ENCODE results near the gene SETD9. TPM values are rescaled to one million over a fixed set of nuclear protein-coding genes. Genes with fewer than 3 reads are reported as not detected.

SETD9 gene
- total RNA-seq, 1 donor = 11.2 TPM

DNA sequence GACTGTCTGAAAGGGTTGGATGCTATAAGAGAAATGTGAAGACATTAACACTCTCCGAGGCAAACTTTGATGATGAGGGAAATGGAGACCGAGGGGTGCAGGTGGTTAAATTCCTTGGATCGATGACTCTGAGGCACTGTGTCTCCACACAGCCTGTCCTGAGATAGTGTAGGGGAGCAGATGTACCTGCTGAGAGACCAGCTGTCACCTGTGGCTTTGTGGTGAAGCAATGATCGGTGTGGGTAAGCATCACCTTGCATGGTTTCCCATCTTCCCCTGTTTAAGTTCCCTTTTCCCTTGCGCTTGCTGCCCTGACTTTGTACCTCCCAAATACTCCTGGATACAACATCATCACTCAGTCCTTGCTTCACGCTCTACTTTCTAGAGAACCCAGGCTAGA, 52.4 kb downstream of the SETD9 start:
- Histone ChIP-seq H2AFZ (ENCODE audit: low read length) (no peak overlapping the region), H3K27ac (ENCODE audit: low read depth, low read length) (no peak overlapping the region), H3K79me2 (ENCODE audit: insufficient read depth, low read length) (no peaks in the 10 kb centered on the region), H3K27me3 (ENCODE audit: insufficient read depth, low read length) (peaks cover 19% of the 10 kb centered on the region), H3K4me2 (ENCODE audit: insufficient read depth, low read length) (no peak overlapping the region), H4K20me1 (ENCODE audit: insufficient read depth, low read length) (no peaks in the 10 kb centered on the region), H3K4me1 (ENCODE audit: insufficient read depth, low read length) (no peaks in the 10 kb centered on the region), H3K9me3 (ENCODE audit: low read depth, low read length) (no peaks in the 10 kb centered on the region), H3K36me3 (ENCODE audit: insufficient read depth, low read length) (no peaks in the 10 kb centered on the region), H3K4me3 (ENCODE audit: insufficient read depth, low read length) (no peak overlapping the region)
- no peak for DNase-seq (ENCODE audit: insufficient read length, low spot score, missing footprints)
- TF ChIP-seq, protein P1, sequence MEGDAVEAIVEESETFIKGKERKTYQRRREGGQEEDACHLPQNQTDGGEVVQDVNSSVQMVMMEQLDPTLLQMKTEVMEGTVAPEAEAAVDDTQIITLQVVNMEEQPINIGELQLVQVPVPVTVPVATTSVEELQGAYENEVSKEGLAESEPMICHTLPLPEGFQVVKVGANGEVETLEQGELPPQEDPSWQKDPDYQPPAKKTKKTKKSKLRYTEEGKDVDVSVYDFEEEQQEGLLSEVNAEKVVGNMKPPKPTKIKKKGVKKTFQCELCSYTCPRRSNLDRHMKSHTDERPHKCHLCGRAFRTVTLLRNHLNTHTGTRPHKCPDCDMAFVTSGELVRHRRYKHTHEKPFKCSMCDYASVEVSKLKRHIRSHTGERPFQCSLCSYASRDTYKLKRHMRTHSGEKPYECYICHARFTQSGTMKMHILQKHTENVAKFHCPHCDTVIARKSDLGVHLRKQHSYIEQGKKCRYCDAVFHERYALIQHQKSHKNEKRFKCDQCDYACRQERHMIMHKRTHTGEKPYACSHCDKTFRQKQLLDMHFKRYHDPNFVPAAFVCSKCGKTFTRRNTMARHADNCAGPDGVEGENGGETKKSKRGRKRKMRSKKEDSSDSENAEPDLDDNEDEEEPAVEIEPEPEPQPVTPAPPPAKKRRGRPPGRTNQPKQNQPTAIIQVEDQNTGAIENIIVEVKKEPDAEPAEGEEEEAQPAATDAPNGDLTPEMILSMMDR (IDR thresholded peaks at IDR 0.05; ENCODE audit: extremely low read depth, low read depth, low read length) = no peak

DNA sequence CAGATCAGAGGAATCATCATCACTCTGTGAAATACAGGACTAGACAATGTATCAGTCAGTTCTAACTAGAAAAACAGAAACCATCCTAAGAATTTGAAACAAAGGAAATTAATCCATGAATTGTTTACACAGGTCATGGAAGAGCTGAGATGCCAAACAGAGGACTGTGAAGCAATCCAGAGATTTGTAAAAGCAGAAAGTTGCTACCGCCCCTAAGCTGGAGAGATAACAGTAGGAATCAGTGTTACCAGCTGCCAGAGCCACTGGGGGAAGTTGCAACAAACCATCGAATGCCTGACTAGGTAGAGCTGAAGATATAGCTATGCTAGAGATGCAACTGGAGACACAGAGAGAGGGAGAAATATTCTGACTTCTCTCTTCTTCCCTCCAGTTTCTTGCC, 52.9 kb downstream of the SETD9 start:
- H3K4me3 ChIP-seq (ENCODE audit: insufficient read depth, low read length) = no peak overlapping the region
- H3K79me2 ChIP-seq (ENCODE audit: insufficient read depth, low read length) = no peaks in the 10 kb centered on the region
- H3K27me3 ChIP-seq (ENCODE audit: insufficient read depth, low read length) = peaks cover 16% of the 10 kb centered on the region
- H3K36me3 ChIP-seq (ENCODE audit: insufficient read depth, low read length) = no peaks in the 10 kb centered on the region
- H4K20me1 ChIP-seq (ENCODE audit: insufficient read depth, low read length) = no peaks in the 10 kb centered on the region
- H3K4me1 ChIP-seq (ENCODE audit: insufficient read depth, low read length) = no peaks in the 10 kb centered on the region
- DNase-seq (ENCODE audit: insufficient read length, low spot score, missing footprints) = no peak
- TF ChIP-seq, protein P1 (IDR thresholded peaks at IDR 0.05; ENCODE audit: extremely low read depth, low read depth, low read length) = no peak
- no peak overlapping the region for H2AFZ ChIP-seq (ENCODE audit: low read length)
- H3K4me2 ChIP-seq (ENCODE audit: insufficient read depth, low read length) = no peak overlapping the region
- H3K9me3 ChIP-seq (ENCODE audit: low read depth, low read length) = no peaks in the 10 kb centered on the region
- H3K27ac ChIP-seq (ENCODE audit: low read depth, low read length) = no peak overlapping the region

DNA sequence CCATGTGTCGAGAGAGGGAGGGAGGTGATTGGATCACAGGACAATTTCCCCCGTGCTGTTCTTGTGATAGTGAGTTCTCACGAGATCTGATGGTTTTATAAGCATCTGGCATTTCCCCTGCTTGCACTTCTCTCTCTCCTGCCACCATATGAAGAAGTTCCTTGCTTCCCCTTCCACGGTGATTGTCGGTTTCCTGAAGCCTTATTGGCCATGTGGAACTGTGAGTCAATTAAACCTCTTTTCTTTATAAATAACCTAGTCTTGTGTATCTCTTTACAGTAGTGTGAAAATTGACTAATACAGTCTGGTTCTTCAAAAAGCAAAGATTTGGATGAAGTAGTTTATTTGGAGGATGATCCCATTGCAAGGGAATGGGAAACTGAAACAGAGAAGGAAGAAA, 53.9 kb downstream of the SETD9 start:
- peaks cover 18% of the 10 kb centered on the region for H3K27me3 ChIP-seq (ENCODE audit: insufficient read depth, low read length)

DNA sequence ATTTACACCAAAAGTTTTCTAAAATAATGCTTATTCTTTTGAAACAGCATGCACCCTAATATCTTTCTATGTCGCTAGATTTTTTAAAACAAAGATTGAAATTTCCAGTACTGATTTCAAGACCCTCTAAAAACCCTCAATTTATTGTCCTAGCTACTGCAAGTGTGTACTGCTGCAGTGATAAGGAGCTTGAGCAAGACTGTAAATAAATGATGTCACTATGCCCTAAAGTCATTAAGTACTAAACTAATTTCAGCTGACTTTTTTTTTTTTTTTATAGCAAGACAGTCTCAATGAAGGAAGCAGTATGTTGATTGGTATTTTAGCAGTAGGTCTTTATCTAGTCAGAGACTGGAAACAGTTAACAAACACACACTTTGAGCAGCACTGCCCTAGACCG, 54.8 kb downstream of the SETD9 start:
- Histone ChIP-seq H3K9me3 (ENCODE audit: low read depth, low read length) (no peaks in the 10 kb centered on the region), H3K4me3 (ENCODE audit: insufficient read depth, low read length) (no peak overlapping the region), H3K4me2 (ENCODE audit: insufficient read depth, low read length) (no peak overlapping the region), H4K20me1 (ENCODE audit: insufficient read depth, low read length) (no peaks in the 10 kb centered on the region), H3K27me3 (ENCODE audit: insufficient read depth, low read length) (peaks cover 19% of the 10 kb centered on the region), H3K27ac (ENCODE audit: low read depth, low read length) (no peak overlapping the region), H2AFZ (ENCODE audit: low read length) (no peak overlapping the region), H3K4me1 (ENCODE audit: insufficient read depth, low read length) (no peaks in the 10 kb centered on the region), H3K79me2 (ENCODE audit: insufficient read depth, low read length) (no peaks in the 10 kb centered on the region), H3K36me3 (ENCODE audit: insufficient read depth, low read length) (no peaks in the 10 kb centered on the region)
- TF ChIP-seq, protein P1 (IDR thresholded peaks at IDR 0.05; ENCODE audit: extremely low read depth, low read depth, low read length) = no peak
- DNase-seq (ENCODE audit: insufficient read length, low spot score, missing footprints) = no peak

More for the DNA sequence above, 53.9 kb downstream of the SETD9 start:
- Histone ChIP-seq H3K4me3 (ENCODE audit: insufficient read depth, low read length) (no peak overlapping the region), H3K4me1 (ENCODE audit: insufficient read depth, low read length) (no peaks in the 10 kb centered on the region), H3K79me2 (ENCODE audit: insufficient read depth, low read length) (no peaks in the 10 kb centered on the region), H3K36me3 (ENCODE audit: insufficient read depth, low read length) (no peaks in the 10 kb centered on the region), H3K27ac (ENCODE audit: low read depth, low read length) (no peak overlapping the region), H3K9me3 (ENCODE audit: low read depth, low read length) (no peaks in the 10 kb centered on the region), H2AFZ (ENCODE audit: low read length) (no peak overlapping the region), H4K20me1 (ENCODE audit: insufficient read depth, low read length) (no peaks in the 10 kb centered on the region), H3K4me2 (ENCODE audit: insufficient read depth, low read length) (no peak overlapping the region)
- TF ChIP-seq, protein P1 (IDR thresholded peaks at IDR 0.05; ENCODE audit: extremely low read depth, low read depth, low read length) = no peak
- DNase-seq (ENCODE audit: insufficient read length, low spot score, missing footprints) = no peak

Other genes starting within 250 kb of the SETD9 start
- gene MAP3K1, start 94.0 kb upstream of the SETD9 start, total RNA-seq = 7.1 and 8.0 TPM in 2 replicates
- 19.2 and 29.7 TPM in 2 replicates for gene MIER3, start 42.5 kb downstream of the SETD9 start, total RNA-seq